ENCODE measurements around the gene CBX6. TPM values are rescaled to one million over a fixed set of nuclear protein-coding genes. Genes with fewer than 3 reads are reported as not detected.
"Not testable (repeated sequence)": the region's sequence is repeated elsewhere in the genome, so short reads cannot be mapped to it uniquely, and the experiment has no call there.

Gene CBX6
- total RNA-seq, 1 donor from 2014 or later = 159 TPM

DNA sequence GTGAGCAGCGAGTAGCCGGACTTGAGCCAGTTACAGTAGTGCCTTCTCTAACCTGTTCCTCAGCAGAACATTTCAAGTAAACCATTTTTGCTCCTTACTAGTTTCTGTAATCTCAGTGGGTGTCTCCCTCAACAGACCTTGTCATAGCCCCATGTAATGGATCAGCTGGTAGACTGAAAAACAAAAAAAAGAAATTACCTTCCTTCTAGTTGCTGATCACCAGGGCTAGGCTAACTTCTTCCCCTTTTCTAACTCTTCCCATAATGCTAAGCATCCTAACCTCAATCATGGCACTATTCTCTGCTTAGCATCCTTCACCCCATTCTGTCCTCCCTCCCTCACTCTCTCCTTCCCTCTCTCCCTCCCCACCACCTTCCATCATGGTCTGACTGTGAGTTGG, 35.8 kb upstream of the CBX6 start:
- DNase-seq (ENCODE audit: low spot score in 2 of 2) = no peak
- Histone ChIP-seq H3K4me3 (no peak overlapping the region), H3K4me1 (no peaks in the 10 kb centered on the region), H3K27me3 (no peaks in the 10 kb centered on the region), H3K27ac (no peak overlapping the region), H3K9me3 (no peaks in the 10 kb centered on the region), H3K36me3 (no peaks in the 10 kb centered on the region)
- TF ChIP-seq, protein P1, sequence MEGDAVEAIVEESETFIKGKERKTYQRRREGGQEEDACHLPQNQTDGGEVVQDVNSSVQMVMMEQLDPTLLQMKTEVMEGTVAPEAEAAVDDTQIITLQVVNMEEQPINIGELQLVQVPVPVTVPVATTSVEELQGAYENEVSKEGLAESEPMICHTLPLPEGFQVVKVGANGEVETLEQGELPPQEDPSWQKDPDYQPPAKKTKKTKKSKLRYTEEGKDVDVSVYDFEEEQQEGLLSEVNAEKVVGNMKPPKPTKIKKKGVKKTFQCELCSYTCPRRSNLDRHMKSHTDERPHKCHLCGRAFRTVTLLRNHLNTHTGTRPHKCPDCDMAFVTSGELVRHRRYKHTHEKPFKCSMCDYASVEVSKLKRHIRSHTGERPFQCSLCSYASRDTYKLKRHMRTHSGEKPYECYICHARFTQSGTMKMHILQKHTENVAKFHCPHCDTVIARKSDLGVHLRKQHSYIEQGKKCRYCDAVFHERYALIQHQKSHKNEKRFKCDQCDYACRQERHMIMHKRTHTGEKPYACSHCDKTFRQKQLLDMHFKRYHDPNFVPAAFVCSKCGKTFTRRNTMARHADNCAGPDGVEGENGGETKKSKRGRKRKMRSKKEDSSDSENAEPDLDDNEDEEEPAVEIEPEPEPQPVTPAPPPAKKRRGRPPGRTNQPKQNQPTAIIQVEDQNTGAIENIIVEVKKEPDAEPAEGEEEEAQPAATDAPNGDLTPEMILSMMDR (IDR thresholded peaks at IDR 0.05) = no peak
- intact Hi-C loops (cut with DNase I) = no loop called here

DNA sequence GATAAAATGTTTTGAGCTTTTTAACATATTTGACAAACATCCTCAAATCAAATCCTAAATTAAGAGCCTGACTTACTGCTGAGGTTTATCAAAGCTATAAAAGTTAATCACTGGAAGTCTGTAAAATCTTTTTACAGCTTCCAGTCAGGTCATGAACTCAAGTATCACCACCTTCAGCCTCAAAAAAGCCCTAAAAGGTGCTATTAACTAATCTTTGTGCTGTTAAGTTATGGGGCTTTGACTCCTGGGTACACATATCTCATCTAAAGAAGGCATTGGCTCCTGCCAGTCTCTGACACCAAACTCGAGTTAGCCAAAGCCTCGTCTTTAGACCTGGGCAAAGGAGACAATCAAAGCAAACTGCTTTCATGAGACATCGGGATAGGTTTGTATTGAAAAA, 34.0 kb upstream of the CBX6 start:
- no peaks in the 10 kb centered on the region for H3K27me3 ChIP-seq

DNA sequence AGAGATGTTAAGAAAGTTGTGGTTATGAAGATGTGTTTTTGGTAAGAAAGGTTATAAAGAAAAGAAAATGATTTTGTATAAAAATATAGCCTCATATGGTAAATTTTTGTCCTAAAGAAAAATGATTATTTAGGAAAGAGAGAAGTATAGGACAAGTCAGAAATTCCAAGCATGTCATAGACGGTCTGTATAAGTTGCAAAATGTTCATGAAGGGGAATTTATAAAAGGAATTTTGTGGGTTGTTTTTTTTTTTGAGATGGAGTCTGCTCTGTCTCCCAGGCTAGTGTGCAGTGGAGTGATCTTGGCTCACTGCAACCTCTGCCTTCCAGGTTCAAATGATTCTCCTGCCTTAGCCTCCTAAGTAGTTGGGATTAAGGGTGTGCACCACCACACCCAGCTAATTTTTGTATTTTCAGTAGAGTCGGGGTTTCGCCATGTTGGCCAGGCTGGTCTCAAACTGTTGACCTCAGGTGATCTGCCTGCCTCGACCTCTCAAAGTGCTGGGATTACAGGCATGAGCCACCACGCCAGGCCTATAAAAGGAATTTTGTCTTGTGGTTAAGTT, 32.1 kb upstream of the CBX6 start:
- H3K27me3 ChIP-seq; DNase-seq (ENCODE audit: low spot score in 2 of 2); H3K36me3 ChIP-seq; H3K9me3 ChIP-seq; H3K4me3 ChIP-seq; H3K4me1 ChIP-seq; H3K27ac ChIP-seq; intact Hi-C loops (cut with DNase I): not testable (repeated sequence)

More for the DNA sequence above, 34.0 kb upstream of the CBX6 start:
- Histone ChIP-seq H3K4me1 (no peaks in the 10 kb centered on the region), H3K36me3 (no peaks in the 10 kb centered on the region), H3K4me3 (no peak overlapping the region), H3K9me3 (no peaks in the 10 kb centered on the region), H3K27ac (no peak overlapping the region)
- intact Hi-C loops (cut with DNase I) = no loop called here
- TF ChIP-seq, protein P1 (IDR thresholded peaks at IDR 0.05) = no peak
- no peak for DNase-seq (ENCODE audit: low spot score in 2 of 2)

DNA sequence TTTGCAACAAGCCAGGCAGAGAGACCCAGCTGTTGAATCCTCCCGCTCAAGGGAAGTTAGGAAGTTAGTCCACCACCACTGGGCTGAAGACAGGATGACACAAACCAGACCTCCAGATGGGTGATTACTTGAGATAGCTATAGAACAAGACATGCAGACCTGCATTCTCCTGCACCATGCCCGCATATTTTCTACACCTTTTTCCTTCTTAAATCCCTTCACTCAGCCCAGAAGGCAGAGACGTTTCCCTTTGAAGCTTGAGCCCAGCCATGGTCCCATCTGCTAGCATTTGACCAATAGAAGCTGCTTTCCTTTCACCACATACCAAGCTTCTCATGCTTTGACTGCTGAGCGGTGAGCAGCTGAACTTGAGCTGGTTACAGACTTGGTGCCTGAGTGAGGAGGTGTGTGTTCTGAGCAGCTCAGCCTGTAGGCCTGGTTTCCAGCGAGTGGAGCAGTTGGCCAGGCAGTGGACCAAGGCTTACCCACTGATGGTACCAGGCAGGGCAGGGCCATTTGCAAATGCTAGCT, 29.2 kb upstream of the CBX6 start:
- no peak overlapping the region for H3K27ac ChIP-seq
- no peaks in the 10 kb centered on the region for H3K36me3 ChIP-seq
- H3K9me3 ChIP-seq = no peaks in the 10 kb centered on the region
- DNase-seq (ENCODE audit: low spot score in 2 of 2) = no peak
- TF ChIP-seq, protein P1 (IDR thresholded peaks at IDR 0.05) = no peak
- no peaks in the 10 kb centered on the region for H3K4me1 ChIP-seq
- H3K27me3 ChIP-seq = no peaks in the 10 kb centered on the region
- H3K4me3 ChIP-seq = no peak overlapping the region
- intact Hi-C loops (cut with DNase I) = no loop called here

DNA sequence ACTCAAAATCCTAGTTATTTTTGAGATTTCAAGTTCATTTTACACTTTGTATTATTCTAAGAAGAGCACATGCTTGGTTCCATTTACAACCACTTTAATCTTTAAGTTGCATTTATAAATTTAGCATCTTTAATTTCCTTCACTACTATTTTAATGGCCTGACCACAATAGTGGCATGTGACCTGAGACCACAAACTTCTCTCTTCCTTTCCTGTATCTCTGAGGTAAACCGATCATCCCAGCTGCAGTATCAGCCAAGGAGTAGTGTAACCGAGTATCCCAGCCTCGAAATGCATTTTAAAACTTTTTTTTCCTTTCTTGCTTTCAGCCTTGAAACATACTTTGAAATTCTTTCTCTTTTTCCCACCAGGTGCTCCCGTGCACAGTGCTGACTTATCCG, 28.7 kb upstream of the CBX6 start:
- TF ChIP-seq, protein P1 (IDR thresholded peaks at IDR 0.05) = no peak
- H3K4me1 ChIP-seq = no peaks in the 10 kb centered on the region
- intact Hi-C loops (cut with DNase I) = no loop called here
- no peaks in the 10 kb centered on the region for H3K27me3 ChIP-seq
- H3K9me3 ChIP-seq = no peaks in the 10 kb centered on the region
- H3K4me3 ChIP-seq = no peak overlapping the region
- H3K27ac ChIP-seq = no peak overlapping the region
- no peak for DNase-seq (ENCODE audit: low spot score in 2 of 2)
- no peaks in the 10 kb centered on the region for H3K36me3 ChIP-seq

DNA sequence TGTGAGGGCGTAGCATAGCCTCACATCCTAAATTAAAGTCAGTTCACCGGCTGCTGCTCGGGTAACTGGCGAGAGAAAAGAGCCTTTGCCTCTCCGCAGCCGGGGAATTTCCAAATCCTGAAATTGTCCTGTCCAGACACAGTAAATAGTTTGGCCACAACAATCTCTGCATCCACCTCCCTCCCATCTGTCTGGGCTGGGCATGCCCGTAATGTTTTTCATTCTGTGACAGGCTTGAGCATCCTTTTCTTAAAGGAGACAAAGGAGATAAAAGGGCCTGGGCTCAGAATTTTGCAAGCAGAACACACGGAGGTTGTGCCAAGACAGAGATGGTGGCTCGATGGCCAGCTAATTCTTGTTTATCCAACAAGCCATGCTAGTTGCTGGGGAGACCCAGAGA, 19.2 kb upstream of the CBX6 start:
- TF ChIP-seq, protein P1 (IDR thresholded peaks at IDR 0.05) = no peak
- Histone ChIP-seq H3K4me1 (no peaks in the 10 kb centered on the region), H3K4me3 (no peak overlapping the region), H3K9me3 (no peaks in the 10 kb centered on the region), H3K27ac (no peak overlapping the region), H3K36me3 (no peaks in the 10 kb centered on the region), H3K27me3 (no peaks in the 10 kb centered on the region)
- intact Hi-C loops (cut with DNase I) = no loop called here
- DNase-seq (ENCODE audit: low spot score in 2 of 2) = no peak
